Esophagus squamous epithelium (tissue), 4 donors: ENCODE data around the gene SLC9A6.

Experiments
- POLR2A ChIP-seq, 4 donors: fragments of 450-650 bp; IDR thresholded peaks; one replicate each; pipeline ENCODE4 v1.6.1; 2017; ENCODE audit warnings: antibody characterized with exemption in 4 of 4, mild to moderate bottlenecking in 4 of 4, moderate library complexity in 3 of 4
- TF ChIP-seq, protein P1 (sequence below), 6 experiments: fragments of 450-650 bp in 4 of 6; fragments of 200-600 bp in 2 of 6; sonication (generic) in 2 of 6; IDR thresholded peaks; one replicate each; pipeline ENCODE4 v1.5.1; 2016 to 2019; ENCODE audit warnings: antibody characterized with exemption in 6 of 6, mild to moderate bottlenecking in 4 of 6, moderate library complexity in 4 of 6

- no peak for TF ChIP-seq POLR2A (IDR thresholded peaks at IDR 0.05)
- TF ChIP-seq, protein P1, sequence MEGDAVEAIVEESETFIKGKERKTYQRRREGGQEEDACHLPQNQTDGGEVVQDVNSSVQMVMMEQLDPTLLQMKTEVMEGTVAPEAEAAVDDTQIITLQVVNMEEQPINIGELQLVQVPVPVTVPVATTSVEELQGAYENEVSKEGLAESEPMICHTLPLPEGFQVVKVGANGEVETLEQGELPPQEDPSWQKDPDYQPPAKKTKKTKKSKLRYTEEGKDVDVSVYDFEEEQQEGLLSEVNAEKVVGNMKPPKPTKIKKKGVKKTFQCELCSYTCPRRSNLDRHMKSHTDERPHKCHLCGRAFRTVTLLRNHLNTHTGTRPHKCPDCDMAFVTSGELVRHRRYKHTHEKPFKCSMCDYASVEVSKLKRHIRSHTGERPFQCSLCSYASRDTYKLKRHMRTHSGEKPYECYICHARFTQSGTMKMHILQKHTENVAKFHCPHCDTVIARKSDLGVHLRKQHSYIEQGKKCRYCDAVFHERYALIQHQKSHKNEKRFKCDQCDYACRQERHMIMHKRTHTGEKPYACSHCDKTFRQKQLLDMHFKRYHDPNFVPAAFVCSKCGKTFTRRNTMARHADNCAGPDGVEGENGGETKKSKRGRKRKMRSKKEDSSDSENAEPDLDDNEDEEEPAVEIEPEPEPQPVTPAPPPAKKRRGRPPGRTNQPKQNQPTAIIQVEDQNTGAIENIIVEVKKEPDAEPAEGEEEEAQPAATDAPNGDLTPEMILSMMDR (IDR thresholded peaks at IDR 0.05): no peak
These were observed 54.7 kb downstream of the SLC9A6 start for GRCh38 chrX:136039968-136040367.
